Stimulated activated CD4-positive, alpha-beta T cell treated with anti-CD3 and anti-CD28 coated beads, Interleukin-1b, Interleukin-23, amount 100 ng/mL, for 48 hours (primary cell): ENCODE data around the gene SLC15A3.
"Not testable (repeated sequence)": the region's sequence is repeated elsewhere in the genome, so short reads cannot be mapped to it uniquely, and the experiment has no call there.

Experiments
- DNase-seq: peaks from one replicate; pipeline ENCODE4 v3.0.0-alpha.2; 2020

SLC15A3 gene

GRCh38 chr11:60912223-60912850 lies 39.6 kb downstream of the SLC15A3 start:
- DNase-seq: no peak

GRCh38 chr11:60910711-60911380 lies 41.1 kb downstream of the SLC15A3 start:
- no peak for DNase-seq

GRCh38 chr11:60910281-60910687 lies 41.7 kb downstream of the SLC15A3 start:
- DNase-seq: no peak

GRCh38 chr11:60909680-60910280 lies 42.2 kb downstream of the SLC15A3 start:
- not testable (repeated sequence) for DNase-seq

GRCh38 chr11:60908803-60909202 lies 43.2 kb downstream of the SLC15A3 start:
- DNase-seq: no peak

- peak; percentile 98 for DNase-seq
Measured at GRCh38 chr11:60906132-60906972, 45.6 kb downstream of the SLC15A3 start, which contains the start of gene PRPF19. PRPF19 (minus strand) TSS chr11:60906585; CDS start chr11:60906382, 203 bp downstream.

- DNase-seq: no peak
Measured at GRCh38 chr11:60905551-60906113, 46.3 kb downstream of the SLC15A3 start.

- DNase-seq: no peak
Measured at GRCh38 chr11:60905047-60905446, 46.9 kb downstream of the SLC15A3 start.

GRCh38 chr11:60902625-60903024 lies 49.4 kb downstream of the SLC15A3 start:
- no peak for DNase-seq

GRCh38 chr11:60900673-60901404 lies 51.1 kb downstream of the SLC15A3 start:
- no peak for DNase-seq

GRCh38 chr11:60899977-60900376 lies 52.0 kb downstream of the SLC15A3 start:
- DNase-seq: no peak

- DNase-seq: peak; percentile 34
Measured at GRCh38 chr11:60899046-60899936, 52.7 kb downstream of the SLC15A3 start.

- no peak for DNase-seq
Measured at GRCh38 chr11:60897496-60897895, 54.5 kb downstream of the SLC15A3 start.

GRCh38 chr11:60895687-60896086 lies 56.3 kb downstream of the SLC15A3 start:
- DNase-seq: no peak

GRCh38 chr11:60891103-60891741 lies 60.8 kb downstream of the SLC15A3 start:
- no peak for DNase-seq

- DNase-seq: no peak
Measured at GRCh38 chr11:60890696-60891095, 61.3 kb downstream of the SLC15A3 start.

- DNase-seq: no peak
Measured at GRCh38 chr11:60889869-60890311, 62.1 kb downstream of the SLC15A3 start.

- peak; percentile 18 for DNase-seq
Measured at GRCh38 chr11:60887556-60887955, 64.4 kb downstream of the SLC15A3 start.
